Activated naive CD4-positive, alpha-beta T cell treated with anti-CD3 and anti-CD28 coated beads, Interleukin-2, amount 50 U/mL, for 72 hours (primary cell): ENCODE results near the gene CCDC137. TPM values are rescaled to one million over a fixed set of nuclear protein-coding genes. Genes with fewer than 3 reads are reported as not detected.
"Not testable (repeated sequence)": the region's sequence is repeated elsewhere in the genome, so short reads cannot be mapped to it uniquely, and the experiment has no call there.

Experiments
- ATAC-seq, 2 donors: fragments of 150-1000 bp; cut with Tn5 transposase; 2 replicates each; pipeline ENCODE4 v1.10.0; 2021; ENCODE audit warnings: mild to moderate bottlenecking in 2 of 2, moderate library complexity in 2 of 2
- DNase-seq, 2 donors: peaks; one replicate each; pipeline ENCODE4 v3.0.0; 2021 to 2022; ENCODE audit warnings: low spot score in 2 of 2
- H3K27ac Mint-ChIP-seq, 2 donors: one replicate each; pipeline ENCODE4 v1.8.0; 2022; ENCODE audit warnings: mild to moderate bottlenecking in 2 of 2, mixed read lengths in 2 of 2
- H3K36me3 Mint-ChIP-seq, 2 donors: one replicate each; pipeline ENCODE4 v1.8.0; 2022; ENCODE audit warnings: mixed read lengths in 2 of 2
- H3K9me3 Mint-ChIP-seq, 2 donors: one replicate each; pipeline ENCODE4 v1.8.0; 2022; ENCODE audit warnings: mixed read lengths in 2 of 2
- total RNA-seq, 2 donors: library from RNA; stranded (reverse); gene quantifications; one replicate each; pipeline ENCODE4 v1.2.3, GENCODE V29; 2022

The CCDC137 gene
- 10 to 100 TPM; 35.0 to 38.7 TPM for total RNA-seq

GRCh38 chr17:81666342-81667191 lies at the start of gene CCDC137, which contains the start of gene OXLD1:
CCDC137 (plus strand) TSS chr17:81666737; CDS start chr17:81666767, 30 bp downstream.
OXLD1 (minus strand) TSS chr17:81666605; CDS start chr17:81666577, 28 bp downstream.
- DNase-seq, result peak; percentile 93 to 97
- Mint-ChIP-seq H3K27ac (peak within 1 kb of the TSS; percentile 93), H3K9me3 (no peaks in the 10 kb centered on the region), H3K36me3 (peaks cover 42 to 45% of the 10 kb centered on the region in 2 donors)
- peak; percentile 92 to 96 for ATAC-seq

- H3K36me3 Mint-ChIP-seq, result peaks cover 23 to 29% of the 10 kb centered on the region in 2 donors
- peak overlapping the region; percentile 2 to 97 for H3K27ac Mint-ChIP-seq
- DNase-seq, result no peak
- no peak for ATAC-seq
- no peaks in the 10 kb centered on the region for H3K9me3 Mint-ChIP-seq
These were observed 49.7 kb upstream of the CCDC137 start for GRCh38 chr17:81616877-81617276.

GRCh38 chr17:81618307-81618706 lies 48.2 kb upstream of the CCDC137 start:
- not testable (repeated sequence) for ATAC-seq

GRCh38 chr17:81621494-81622130 lies 44.9 kb upstream of the CCDC137 start:
- DNase-seq, result no peak
- Mint-ChIP-seq H3K27ac (peak overlapping the region in 1 of 2 donors; percentile 75), H3K9me3 (no peaks in the 10 kb centered on the region), H3K36me3 (peaks cover 39 to 41% of the 10 kb centered on the region in 2 donors)
- ATAC-seq, result no peak

More at GRCh38 chr17:81618307-81618706, 48.2 kb upstream of the CCDC137 start:
- DNase-seq, H3K27ac Mint-ChIP-seq, H3K9me3 Mint-ChIP-seq: not testable (repeated sequence)
- H3K36me3 Mint-ChIP-seq, result peaks cover 20 to 27% of the 10 kb centered on the region in 2 donors

GRCh38 chr17:81630274-81630673 lies 36.3 kb upstream of the CCDC137 start:
- Mint-ChIP-seq H3K36me3 (peaks cover 17 to 29% of the 10 kb centered on the region in 2 donors), H3K9me3 (no peaks in the 10 kb centered on the region), H3K27ac (no peak overlapping the region)
- ATAC-seq (no peak), DNase-seq (no peak)

GRCh38 chr17:81631482-81631881 lies 35.1 kb upstream of the CCDC137 start:
- ATAC-seq (no peak), DNase-seq (no peak)
- peaks cover 13 to 25% of the 10 kb centered on the region in 2 donors for H3K36me3 Mint-ChIP-seq
- no peaks in the 10 kb centered on the region for H3K9me3 Mint-ChIP-seq
- peak overlapping the region in 1 of 2 donors; percentile 85 for H3K27ac Mint-ChIP-seq

GRCh38 chr17:81635431-81635830 lies 31.1 kb upstream of the CCDC137 start:
- H3K36me3 Mint-ChIP-seq, result peaks cover 6 to 7% of the 10 kb centered on the region in 2 donors
- no peak for ATAC-seq
- no peaks in the 10 kb centered on the region for H3K9me3 Mint-ChIP-seq
- no peak for DNase-seq
- peak overlapping the region; percentile 92 to 96 for H3K27ac Mint-ChIP-seq

- ATAC-seq, result peak; percentile 13 to 41
- H3K36me3 Mint-ChIP-seq, result peaks cover 6 to 7% of the 10 kb centered on the region in 2 donors
- peak overlapping the region; percentile 92 to 96 for H3K27ac Mint-ChIP-seq
- H3K9me3 Mint-ChIP-seq, result no peaks in the 10 kb centered on the region
- DNase-seq, result no peak
These were observed 30.5 kb upstream of the CCDC137 start for GRCh38 chr17:81635973-81636504.

- DNase-seq, result peak; percentile 89 to 91
- peak within 1 kb of the TSS; percentile 92 to 96 for H3K27ac Mint-ChIP-seq
- H3K9me3 Mint-ChIP-seq, result no peaks in the 10 kb centered on the region
- peak; percentile 93 to 94 for ATAC-seq
- H3K36me3 Mint-ChIP-seq, result peaks cover 6 to 7% of the 10 kb centered on the region in 2 donors
These were observed 29.8 kb upstream of the CCDC137 start, which contains the start of the genes NPLOC4 and TSPAN10 for GRCh38 chr17:81636505-81637288. NPLOC4 (minus strand) TSS chr17:81637112; CDS start chr17:81636930, 182 bp downstream. TSPAN10 (plus strand) TSS chr17:81637196; CDS start chr17:81642413, 5,217 bp downstream.

GRCh38 chr17:81638683-81639082 lies 27.9 kb upstream of the CCDC137 start:
- H3K27ac Mint-ChIP-seq, result no peak overlapping the region
- ATAC-seq, result no peak
- peaks cover 6 to 7% of the 10 kb centered on the region in 2 donors for H3K36me3 Mint-ChIP-seq

GRCh38 chr17:81640011-81640410 lies 26.5 kb upstream of the CCDC137 start:
- Mint-ChIP-seq H3K9me3 (no peaks in the 10 kb centered on the region), H3K27ac (no peak overlapping the region), H3K36me3 (peaks cover 6 to 7% of the 10 kb centered on the region in 2 donors)
- DNase-seq (no peak), ATAC-seq (no peak)

More at GRCh38 chr17:81638683-81639082, 27.9 kb upstream of the CCDC137 start:
- H3K9me3 Mint-ChIP-seq, result no peaks in the 10 kb centered on the region
- no peak for DNase-seq

GRCh38 chr17:81641825-81642489 lies 24.6 kb upstream of the CCDC137 start:
- ATAC-seq (no peak), DNase-seq (no peak)
- H3K36me3 Mint-ChIP-seq, result no peaks in the 10 kb centered on the region
- no peak overlapping the region for H3K27ac Mint-ChIP-seq
- no peaks in the 10 kb centered on the region for H3K9me3 Mint-ChIP-seq

- H3K36me3 Mint-ChIP-seq, result peaks cover 0 to 9% of the 10 kb centered on the region in 2 donors
- H3K9me3 Mint-ChIP-seq, result no peaks in the 10 kb centered on the region
- H3K27ac Mint-ChIP-seq, result no peak overlapping the region
- DNase-seq (no peak), ATAC-seq (no peak)
These were observed 22.0 kb upstream of the CCDC137 start for GRCh38 chr17:81644496-81644895.

- H3K27ac Mint-ChIP-seq, result no peak overlapping the region
- no peak for DNase-seq
- ATAC-seq, result no peak
- no peaks in the 10 kb centered on the region for H3K9me3 Mint-ChIP-seq
- H3K36me3 Mint-ChIP-seq, result peaks cover 0 to 9% of the 10 kb centered on the region in 2 donors
These were observed 21.3 kb upstream of the CCDC137 start for GRCh38 chr17:81644976-81645952.
